CD8-positive, alpha-beta memory T cell (primary cell): Measurements from ENCODE around the gene KIAA0040. TPM values are rescaled to one million over a fixed set of nuclear protein-coding genes. Genes with fewer than 3 reads are reported as not detected.

ENCODE experiments used
- CTCF ChIA-PET: fragments of 350-600 bp; sonication (Branson Sonifier 250); formaldehyde crosslinking; loops from one replicate; lab custom pipeline; 2021; ENCODE audit warnings: antibody characterized with exemption; lab: Charles Lee
- POLR2A ChIA-PET: fragments of 350-600 bp; sonication (Branson Sonifier 250); formaldehyde crosslinking; loops from one replicate; lab custom pipeline; 2021; ENCODE audit warnings: antibody characterized with exemption; lab: Charles Lee
- DNase-seq, 5 donors: peaks; one replicate each; pipeline versions ENCODE4 v3.0.0 to v3.0.0-alpha.2; 2020 to 2022; ENCODE audit warnings: mixed read lengths in 1 of 5
- H3K27ac ChIP-seq: one replicate; pipeline ENCODE4 v1.7.0; 2013; ENCODE audit warnings: low read depth, mild to moderate bottlenecking, low read length, moderate library complexity
- H3K27me3 ChIP-seq: 2 replicates; pipeline ENCODE4 v1.7.0; 2013; ENCODE audit warnings: low read length, mild to moderate bottlenecking; ENCODE audit not compliant: insufficient read depth, poor library complexity, severe bottlenecking
- H3K36me3 ChIP-seq: 2 replicates; pipeline ENCODE4 v1.7.0; 2013; ENCODE audit warnings: mild to moderate bottlenecking, low read length, moderate library complexity; ENCODE audit not compliant: insufficient read depth
- H3K4me1 ChIP-seq: 2 replicates; pipeline ENCODE4 v1.7.0; 2013; ENCODE audit warnings: mild to moderate bottlenecking, low read length, moderate library complexity; ENCODE audit not compliant: insufficient read depth
- H3K4me3 ChIP-seq: 2 replicates; pipeline ENCODE4 v1.7.0; 2013; ENCODE audit warnings: mild to moderate bottlenecking, low read length
- H3K9me3 ChIP-seq: 2 replicates; pipeline ENCODE4 v1.7.0; 2013; ENCODE audit warnings: mild to moderate bottlenecking, low read length
- H3K27ac Mint-ChIP-seq, 8 donors: one replicate each; pipeline ENCODE4 v1.8.0; 2020 to 2021; ENCODE audit warnings: mixed read lengths in 8 of 8, mild to moderate bottlenecking in 6 of 8, inconsistent platforms in 3 of 8, moderate library complexity in 3 of 8
- H3K27me3 Mint-ChIP-seq, 2 donors: one replicate each; pipeline ENCODE4 v1.8.0; 2020 to 2021; ENCODE audit warnings: mixed read lengths in 2 of 2, mild to moderate bottlenecking in 1 of 2, moderate library complexity in 1 of 2
- H3K36me3 Mint-ChIP-seq, 3 donors: one replicate each; pipeline ENCODE4 v1.8.0; 2020 to 2021; ENCODE audit warnings: mixed read lengths in 3 of 3, inconsistent platforms in 1 of 3, mild to moderate bottlenecking in 1 of 3
- H3K4me1 Mint-ChIP-seq, 3 donors: one replicate each; pipeline ENCODE4 v1.8.0; 2020 to 2021; ENCODE audit warnings: mixed read lengths in 3 of 3, inconsistent platforms in 1 of 3, mild to moderate bottlenecking in 1 of 3
- H3K4me3 Mint-ChIP-seq, 7 donors: one replicate each; pipeline ENCODE4 v1.8.0; 2020 to 2021; ENCODE audit warnings: mixed read lengths in 7 of 7, mild to moderate bottlenecking in 6 of 7, moderate library complexity in 4 of 7, inconsistent platforms in 2 of 7
- H3K9me3 Mint-ChIP-seq, 5 donors: one replicate each; pipeline ENCODE4 v1.8.0; 2020 to 2022; ENCODE audit warnings: mixed read lengths in 5 of 5, mild to moderate bottlenecking in 3 of 5, moderate library complexity in 2 of 5, inconsistent platforms in 1 of 5
- polyA plus RNA-seq: library from polyadenylated mRNA; unstranded; fragments of 300-500 nt; fragmentation: Illumina TruSeq; gene quantifications from one replicate; pipeline ENCODE4 v1.2.3, GENCODE V29; 2021
- total RNA-seq, 2 experiments: library from RNA; stranded (reverse); gene quantifications; one replicate each; pipeline ENCODE4 v1.2.3, GENCODE V29; 2021

Gene KIAA0040
- total and polyA plus RNA-seq, 3 experiments from 2014 or later: 30.4 to 39.3 (median 31.8) TPM

DNA sequence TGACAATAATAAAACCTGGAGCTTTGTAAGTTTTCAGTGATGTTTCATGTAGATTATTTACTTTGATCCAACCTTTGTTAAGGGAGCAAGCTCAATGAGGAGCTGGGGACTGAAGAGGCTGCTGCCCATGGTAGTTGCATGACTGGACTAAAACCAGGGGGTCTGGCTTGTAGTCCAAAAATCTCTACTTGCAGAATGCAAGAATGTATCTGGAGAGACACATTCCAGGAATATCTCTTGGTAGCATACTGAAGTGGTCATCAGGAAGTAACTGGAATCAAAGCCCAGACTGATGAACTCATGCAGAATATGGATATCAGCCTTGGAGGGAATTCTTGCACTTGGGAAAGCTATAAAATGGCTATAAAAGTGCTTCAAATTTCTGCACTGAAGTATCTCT, 5.8 kb upstream of the KIAA0040 start:
- H3K9me3 ChIP-seq: no peaks in the 10 kb centered on the region
- Mint-ChIP-seq H3K4me3 (no peak overlapping the region), H3K4me1 (peaks cover 6 to 13% (median 10%) of the 10 kb centered on the region in 3 donors), H3K36me3 (no peaks in the 10 kb centered on the region), H3K9me3 (no peaks in the 10 kb centered on the region), H3K27me3 (no peaks in the 10 kb centered on the region), H3K27ac (peak overlapping the region in 1 of 8 donors; percentile 12)
- H3K27ac ChIP-seq: no peak overlapping the region
- CTCF ChIA-PET: interaction anchor here (1.0 kb wide), 1 partner anchor 8 kb away, joined by 3 read pairs; no protein-coding TSS in a partner anchor
- H3K4me3 ChIP-seq: no peak overlapping the region
- H3K36me3 ChIP-seq: no peaks in the 10 kb centered on the region
- no peaks in the 10 kb centered on the region for H3K27me3 ChIP-seq
- no peaks in the 10 kb centered on the region for H3K4me1 ChIP-seq
- DNase-seq: no peak
- POLR2A ChIA-PET: no interaction called here

DNA sequence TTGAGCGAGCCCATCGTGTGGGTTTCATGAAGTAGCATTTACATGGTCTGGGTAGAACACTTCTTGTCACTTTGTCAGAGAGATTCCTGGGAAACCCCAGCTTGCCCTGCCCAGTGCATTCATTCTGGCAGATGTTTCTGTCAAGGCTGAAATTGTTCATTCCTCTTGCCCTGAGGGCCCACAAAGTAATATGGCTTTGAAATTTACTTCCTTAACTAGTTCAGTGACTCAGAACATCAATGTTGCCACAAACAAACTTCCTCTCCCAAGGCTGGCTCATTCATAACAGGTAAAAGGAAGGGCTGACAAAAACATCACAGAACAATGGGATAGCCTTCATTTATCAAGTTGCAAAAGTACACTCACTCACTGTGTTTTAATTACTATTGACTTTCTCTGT, 5.0 kb upstream of the KIAA0040 start:
- H3K36me3 Mint-ChIP-seq: no peaks in the 10 kb centered on the region
- H3K9me3 ChIP-seq: no peaks in the 10 kb centered on the region
- H3K27me3 Mint-ChIP-seq: no peaks in the 10 kb centered on the region
- peak overlapping the region in 1 of 7 donors; percentile 1 for H3K4me3 Mint-ChIP-seq
- H3K9me3 Mint-ChIP-seq: no peaks in the 10 kb centered on the region
- no peaks in the 10 kb centered on the region for H3K27me3 ChIP-seq
- H3K27ac Mint-ChIP-seq: no peak overlapping the region
- H3K4me1 ChIP-seq: peaks cover 3% of the 10 kb centered on the region
- H3K27ac ChIP-seq: no peak overlapping the region
- ChIA-PET POLR2A (no interaction called here), CTCF (no interaction called here)
- peaks cover 10 to 13% (median 13%) of the 10 kb centered on the region in 3 donors for H3K4me1 Mint-ChIP-seq
- no peaks in the 10 kb centered on the region for H3K36me3 ChIP-seq
- no peak overlapping the region for H3K4me3 ChIP-seq
- no peak for DNase-seq

DNA sequence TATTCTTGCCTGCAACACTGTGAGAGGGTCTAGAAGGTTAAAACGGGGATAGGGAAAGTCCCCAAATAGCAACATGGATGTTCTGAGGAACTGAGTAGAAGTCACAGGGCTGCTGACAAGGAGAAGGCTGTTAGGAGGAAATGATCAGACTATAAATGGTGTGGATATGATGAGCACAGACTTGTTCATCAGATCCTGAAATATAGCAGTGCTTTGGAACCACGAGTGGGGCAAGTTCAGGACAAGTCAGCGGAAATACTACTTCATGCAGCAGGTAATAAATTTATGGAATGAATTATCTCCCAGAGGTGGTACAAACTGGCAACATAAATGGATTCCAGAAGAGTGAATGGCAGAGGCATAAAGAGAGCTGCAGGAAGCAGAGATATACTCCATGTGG, 3.2 kb upstream of the KIAA0040 start:
- Mint-ChIP-seq H3K9me3 (no peaks in the 10 kb centered on the region), H3K4me1 (peaks cover 20 to 24% (median 23%) of the 10 kb centered on the region in 3 donors), H3K4me3 (peak overlapping the region in 1 of 7 donors; percentile 99), H3K27ac (peak overlapping the region in 2 of 8 donors; percentile 39 to 66), H3K36me3 (peaks cover 0 to 8% (median under 1%) of the 10 kb centered on the region in 3 donors), H3K27me3 (no peaks in the 10 kb centered on the region)
- Histone ChIP-seq H3K4me1 (peaks cover 10% of the 10 kb centered on the region), H3K27ac (no peak overlapping the region), H3K27me3 (no peaks in the 10 kb centered on the region), H3K36me3 (no peaks in the 10 kb centered on the region), H3K4me3 (no peak overlapping the region), H3K9me3 (no peaks in the 10 kb centered on the region)
- CTCF ChIA-PET: interaction anchor here (1.0 to 1.1 kb wide), 3 partner anchors 44 to 166 kb away, joined by 3 read pairs; no protein-coding TSS in a partner anchor
- POLR2A ChIA-PET: interaction anchor here (0.7 to 1.6 kb wide), 2 partner anchors 14 to 197 kb away, joined by 3 to 7 read pairs; no protein-coding TSS in a partner anchor
- no peak for DNase-seq

DNA sequence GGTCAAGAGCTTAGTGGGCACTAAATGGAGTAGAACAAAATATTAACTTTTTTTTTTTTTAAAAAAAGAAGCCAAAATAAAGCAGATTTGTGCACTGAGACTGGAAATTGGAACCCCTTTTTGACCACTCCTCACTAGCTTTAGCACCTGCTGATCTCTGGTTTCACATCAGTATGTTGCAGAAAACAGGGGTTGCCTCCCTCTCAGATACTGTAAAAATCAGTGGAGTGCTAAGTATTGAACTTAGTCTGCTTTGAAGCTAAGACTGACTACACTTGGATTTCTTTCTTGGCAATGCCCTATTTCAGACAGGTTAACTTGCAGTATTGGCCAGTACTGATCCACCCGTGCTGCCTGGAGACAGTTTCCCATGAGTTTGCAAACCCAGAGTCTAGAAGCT, 2.7 kb upstream of the KIAA0040 start:
- H3K27me3 ChIP-seq: no peaks in the 10 kb centered on the region
- H3K4me1 Mint-ChIP-seq: peaks cover 25 to 29% (median 28%) of the 10 kb centered on the region in 3 donors
- DNase-seq: no peak
- no peak overlapping the region for H3K27ac ChIP-seq
- ChIA-PET CTCF (interaction anchor here (0.6 to 2.2 kb wide), 4 partner anchors 8 to 166 kb away, joined by 3 to 5 read pairs (median 4); no protein-coding TSS in a partner anchor), POLR2A (interaction anchor here (1.6 kb wide), 1 partner anchor 14 kb away, joined by 7 read pairs; no protein-coding TSS in a partner anchor)
- H3K36me3 Mint-ChIP-seq: peaks cover 0 to 8% (median 4%) of the 10 kb centered on the region in 3 donors
- H3K9me3 ChIP-seq: no peaks in the 10 kb centered on the region
- H3K36me3 ChIP-seq: no peaks in the 10 kb centered on the region
- H3K9me3 Mint-ChIP-seq: no peaks in the 10 kb centered on the region
- H3K27ac Mint-ChIP-seq: peak overlapping the region in 1 of 8 donors; percentile 39
- peak overlapping the region in 1 of 7 donors; percentile 99 for H3K4me3 Mint-ChIP-seq
- peaks cover 15% of the 10 kb centered on the region for H3K4me1 ChIP-seq
- H3K27me3 Mint-ChIP-seq: no peaks in the 10 kb centered on the region
- H3K4me3 ChIP-seq: no peak overlapping the region

DNA sequence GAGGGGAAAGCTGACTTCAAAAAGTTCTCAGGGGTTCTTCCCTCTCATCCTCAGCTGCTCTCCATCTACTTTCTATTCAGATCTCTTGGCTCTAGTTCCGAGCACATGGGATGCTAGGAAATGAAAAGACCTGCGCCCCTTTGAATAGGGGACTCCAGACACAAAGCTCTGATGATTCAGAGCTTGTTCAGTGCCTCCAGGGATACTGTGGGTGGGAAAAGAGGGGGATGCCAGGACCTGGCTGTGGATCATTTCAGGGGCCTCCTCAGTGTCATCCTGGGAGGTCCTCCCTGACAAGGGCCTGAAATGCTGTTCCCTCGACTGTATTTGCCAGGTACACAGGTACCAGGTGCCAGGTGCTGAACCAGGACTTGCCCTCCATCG, 943 bp upstream of the KIAA0040 start:
- Histone ChIP-seq H3K27me3 (no peaks in the 10 kb centered on the region), H3K36me3 (no peaks in the 10 kb centered on the region), H3K27ac (peak overlapping the region; percentile 8), H3K4me3 (no peak overlapping the region), H3K4me1 (peaks cover 32% of the 10 kb centered on the region), H3K9me3 (no peaks in the 10 kb centered on the region)
- ChIA-PET CTCF (interaction anchor here (1.1 to 4.6 kb wide), 4 partner anchors 10 to 124 kb away, joined by 3 to 18 read pairs (median 4); no protein-coding TSS in a partner anchor), POLR2A (no interaction called here)
- Mint-ChIP-seq H3K27ac (peak overlapping the region in 7 of 8 donors; percentile 69 to 95 (median 83)), H3K36me3 (peaks cover under 1 to 10% (median 4%) of the 10 kb centered on the region in 3 donors), H3K4me3 (peak overlapping the region; percentile 94 to 99 (median 98)), H3K4me1 (peaks cover 43 to 47% (median 45%) of the 10 kb centered on the region in 3 donors), H3K9me3 (no peaks in the 10 kb centered on the region), H3K27me3 (no peaks in the 10 kb centered on the region)
- DNase-seq: no peak

DNA sequence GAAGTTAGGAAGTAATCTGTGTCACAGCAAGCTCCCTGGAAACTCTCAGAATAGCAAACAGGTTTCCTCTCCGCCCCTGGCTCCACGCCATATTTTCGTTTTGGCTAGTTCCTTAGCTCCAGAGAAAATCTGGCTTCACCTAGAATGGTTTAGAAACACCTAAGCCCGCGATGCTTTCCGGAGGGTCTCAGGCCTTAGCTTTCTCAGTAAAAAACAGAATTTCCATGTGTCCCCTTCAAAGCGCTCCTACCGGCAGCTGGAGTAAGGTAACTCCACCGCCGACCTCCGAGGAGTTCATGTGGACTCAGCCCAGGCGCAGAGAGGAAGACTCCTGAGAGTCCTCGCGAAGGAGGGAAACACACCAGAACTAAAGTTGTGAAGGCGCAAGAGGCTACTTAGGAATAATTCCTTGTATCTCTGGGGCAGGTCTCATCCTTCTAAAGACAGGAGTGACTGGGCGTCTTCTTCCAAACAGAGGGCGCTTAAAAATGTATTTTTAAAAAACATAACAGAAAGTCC, 406 bp downstream of the KIAA0040 start:
- peak overlapping the region; percentile 80 for H3K27ac ChIP-seq
- peak overlapping the region; percentile 71 to 99 (median 94) for H3K27ac Mint-ChIP-seq
- peaks cover 48 to 54% (median 50%) of the 10 kb centered on the region in 3 donors for H3K4me1 Mint-ChIP-seq
- peaks cover 46% of the 10 kb centered on the region for H3K4me1 ChIP-seq
- ChIA-PET POLR2A (interaction anchor here (1.7 kb wide), 1 partner anchor 17 kb away, joined by 14 read pairs; no protein-coding TSS in a partner anchor), CTCF (interaction anchor here (0.7 to 4.6 kb wide), 7 partner anchors 12 to 76 kb away, joined by 3 to 18 read pairs (median 4); no protein-coding TSS in a partner anchor)
- no peaks in the 10 kb centered on the region for H3K9me3 ChIP-seq
- H3K36me3 Mint-ChIP-seq: peaks cover 5 to 21% (median 9%) of the 10 kb centered on the region in 3 donors
- H3K4me3 ChIP-seq: peak overlapping the region; percentile 95
- H3K36me3 ChIP-seq: no peaks in the 10 kb centered on the region
- H3K27me3 Mint-ChIP-seq: no peaks in the 10 kb centered on the region
- no peaks in the 10 kb centered on the region for H3K9me3 Mint-ChIP-seq
- peak in 4 of 5 donors; percentile 15 to 56 (median 40) for DNase-seq
- no peaks in the 10 kb centered on the region for H3K27me3 ChIP-seq
- H3K4me3 Mint-ChIP-seq: peak overlapping the region; percentile 94 to 99 (median 98)

DNA sequence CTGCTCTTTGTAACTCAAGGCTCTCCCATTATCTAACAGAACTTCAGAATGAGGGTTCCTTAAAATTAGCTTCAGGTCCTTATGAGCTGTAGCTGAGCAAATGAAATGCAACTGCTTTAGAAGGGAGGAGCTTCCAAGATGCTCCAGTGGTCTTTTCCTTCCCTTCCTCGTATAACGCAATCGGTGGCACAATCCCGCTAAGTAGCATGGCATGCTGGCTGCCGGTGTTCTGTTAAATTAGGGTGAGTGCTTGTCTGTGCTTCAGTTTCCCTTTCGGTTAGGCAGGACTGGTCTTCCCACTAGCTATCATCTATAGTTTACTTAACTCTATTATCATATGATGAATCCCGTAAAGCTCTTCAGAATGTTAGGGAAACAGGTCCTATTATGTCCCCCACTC, 917 bp downstream of the KIAA0040 start:
- H3K9me3 ChIP-seq: no peaks in the 10 kb centered on the region
- no peaks in the 10 kb centered on the region for H3K27me3 ChIP-seq
- DNase-seq: peak in 2 of 5 donors; percentile 41 to 47
- Mint-ChIP-seq H3K27ac (peak overlapping the region; percentile 71 to 99 (median 94)), H3K4me3 (peak overlapping the region; percentile 94 to 99 (median 98)), H3K4me1 (peaks cover 53 to 59% (median 55%) of the 10 kb centered on the region in 3 donors), H3K9me3 (no peaks in the 10 kb centered on the region), H3K27me3 (no peaks in the 10 kb centered on the region), H3K36me3 (peaks cover 10 to 26% (median 11%) of the 10 kb centered on the region in 3 donors)
- H3K27ac ChIP-seq: peak overlapping the region; percentile 80
- CTCF ChIA-PET: interaction anchor here (0.7 to 4.6 kb wide), 7 partner anchors 12 to 77 kb away, joined by 3 to 18 read pairs (median 4); no protein-coding TSS in a partner anchor
- POLR2A ChIA-PET: interaction anchor here (1.7 kb wide), 1 partner anchor 18 kb away, joined by 14 read pairs; no protein-coding TSS in a partner anchor
- H3K36me3 ChIP-seq: no peaks in the 10 kb centered on the region
- peak overlapping the region; percentile 95 for H3K4me3 ChIP-seq
- H3K4me1 ChIP-seq: peaks cover 51% of the 10 kb centered on the region
